Fibroblast of lung (primary cell): Measurements from ENCODE around the gene RIN2. TPM values are rescaled to one million over a fixed set of nuclear protein-coding genes. Genes with fewer than 3 reads are reported as not detected.

ENCODE experiments used
- DNase-seq, 2 donors: peaks; one replicate each; pipeline versions ENCODE4 v3.0.0 to v3.0.0-alpha.2; 2010; ENCODE audit warnings: low read depth in 2 of 2
- H2AFZ ChIP-seq: 2 replicates; pipeline ENCODE4 v1.5.1; 2012; ENCODE audit warnings: low read length, control low read depth, inconsistent platforms
- H3K27ac ChIP-seq: 2 replicates; pipeline ENCODE4 v1.5.1; 2011; ENCODE audit warnings: low read length, control low read depth; ENCODE audit not compliant: insufficient read depth
- H3K27me3 ChIP-seq: 2 replicates; pipeline ENCODE4 v1.5.1; 2011; ENCODE audit warnings: mild to moderate bottlenecking, low read length; ENCODE audit not compliant: control insufficient read depth, insufficient read depth
- H3K36me3 ChIP-seq: 2 replicates; pipeline ENCODE4 v1.5.1; 2011; ENCODE audit warnings: low read length; ENCODE audit not compliant: control insufficient read depth, insufficient read depth
- H3K4me1 ChIP-seq: 2 replicates; pipeline ENCODE4 v1.5.1; 2011; ENCODE audit warnings: low read length; ENCODE audit not compliant: control insufficient read depth, insufficient read depth; ENCODE audit errors: extremely low read depth
- H3K4me2 ChIP-seq: 2 replicates; pipeline ENCODE4 v1.5.1; 2011; ENCODE audit warnings: low read length, control low read depth; ENCODE audit not compliant: insufficient read depth; ENCODE audit errors: extremely low read depth
- H3K4me3 ChIP-seq, 4 experiments: fragments of 200-600 bp in 1 of 4; sonication (generic) in 1 of 4; replicated peaks in 1 of 4; 2 replicates each; pipeline ENCODE4 v1.5.1; 2011 to 2016; ENCODE audit warnings: low read length in 4 of 4, low read depth in 3 of 4, mild to moderate bottlenecking in 3 of 4, control low read depth in 2 of 4, inconsistent platforms in 1 of 4, mixed read lengths in 1 of 4; ENCODE audit not compliant: insufficient read depth in 1 of 4; ENCODE audit errors: control extremely low read depth in 1 of 4
- H3K79me2 ChIP-seq: 2 replicates; pipeline ENCODE4 v1.5.1; 2012; ENCODE audit warnings: mild to moderate bottlenecking, low read length, inconsistent platforms; ENCODE audit not compliant: control insufficient read depth, insufficient read depth
- H3K9ac ChIP-seq: 2 replicates; pipeline ENCODE4 v1.5.1; 2011; ENCODE audit warnings: mild to moderate bottlenecking, low read length, control low read depth; ENCODE audit not compliant: insufficient read depth
- H3K9me3 ChIP-seq: 2 replicates; pipeline ENCODE4 v1.5.1; 2012; ENCODE audit warnings: low read depth, low read length; ENCODE audit not compliant: control insufficient read depth, insufficient read depth
- H4K20me1 ChIP-seq: 2 replicates; pipeline ENCODE4 v1.5.1; 2011; ENCODE audit warnings: low read length; ENCODE audit not compliant: control insufficient read depth, insufficient read depth; ENCODE audit errors: extremely low read depth
- EZH2 ChIP-seq: IDR thresholded peaks from 2 replicates; pipeline ENCODE4 v1.5.1; 2012; ENCODE audit warnings: low read length, control low read depth, mild to moderate bottlenecking; ENCODE audit errors: missing control alignments
- polyA minus RNA-seq: library from RNA; depleted of rRNA, polyadenylated mRNA; stranded (reverse); fragments of >200 nt; gene quantifications from 2 replicates; pipeline ENCODE4 v1.2.3, GENCODE V29; 2011; ENCODE audit warnings: low replicate concordance
- polyA plus RNA-seq, 2 donors: library from polyadenylated mRNA; depleted of rRNA in 1 of 2; stranded (reverse) in 1 of 2; unstranded in 1 of 2; fragments of >200 nt; gene quantifications; 2 replicates each; pipeline ENCODE4 v1.2.1, GENCODE V29; 2011 to 2012; ENCODE audit warnings: missing spikeins in 1 of 2
- total RNA-seq: library from RNA; depleted of rRNA; stranded (reverse); fragments of >200 nt; gene quantifications from 2 replicates; pipeline ENCODE4 v1.2.1, GENCODE V29; 2014
- TF ChIP-seq, protein P1 (sequence below), 2 donors: IDR thresholded peaks in 1 of 2; conservative IDR thresholded peaks in 1 of 2; 1 replicate in 1 of 2; 2 replicates in 1 of 2; pipeline ENCODE4 v1.5.1; 2011 to 2012; ENCODE audit warnings: low read length in 2 of 2, control low read depth in 1 of 2, inconsistent platforms in 1 of 2, low read depth in 1 of 2, mild to moderate bottlenecking in 1 of 2

Gene RIN2, protein sequence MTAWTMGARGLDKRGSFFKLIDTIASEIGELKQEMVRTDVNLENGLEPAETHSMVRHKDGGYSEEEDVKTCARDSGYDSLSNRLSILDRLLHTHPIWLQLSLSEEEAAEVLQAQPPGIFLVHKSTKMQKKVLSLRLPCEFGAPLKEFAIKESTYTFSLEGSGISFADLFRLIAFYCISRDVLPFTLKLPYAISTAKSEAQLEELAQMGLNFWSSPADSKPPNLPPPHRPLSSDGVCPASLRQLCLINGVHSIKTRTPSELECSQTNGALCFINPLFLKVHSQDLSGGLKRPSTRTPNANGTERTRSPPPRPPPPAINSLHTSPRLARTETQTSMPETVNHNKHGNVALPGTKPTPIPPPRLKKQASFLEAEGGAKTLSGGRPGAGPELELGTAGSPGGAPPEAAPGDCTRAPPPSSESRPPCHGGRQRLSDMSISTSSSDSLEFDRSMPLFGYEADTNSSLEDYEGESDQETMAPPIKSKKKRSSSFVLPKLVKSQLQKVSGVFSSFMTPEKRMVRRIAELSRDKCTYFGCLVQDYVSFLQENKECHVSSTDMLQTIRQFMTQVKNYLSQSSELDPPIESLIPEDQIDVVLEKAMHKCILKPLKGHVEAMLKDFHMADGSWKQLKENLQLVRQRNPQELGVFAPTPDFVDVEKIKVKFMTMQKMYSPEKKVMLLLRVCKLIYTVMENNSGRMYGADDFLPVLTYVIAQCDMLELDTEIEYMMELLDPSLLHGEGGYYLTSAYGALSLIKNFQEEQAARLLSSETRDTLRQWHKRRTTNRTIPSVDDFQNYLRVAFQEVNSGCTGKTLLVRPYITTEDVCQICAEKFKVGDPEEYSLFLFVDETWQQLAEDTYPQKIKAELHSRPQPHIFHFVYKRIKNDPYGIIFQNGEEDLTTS
- total RNA-seq (41.3 and 61.4 TPM in 2 replicates), polyA plus RNA-seq (24.3 and 30.2 TPM in 2 replicates), polyA minus RNA-seq (24.6 and 37.2 TPM in 2 replicates)
- polyA plus RNA-seq (2012), result 24.7 and 25.7 TPM in 2 replicates

DNA sequence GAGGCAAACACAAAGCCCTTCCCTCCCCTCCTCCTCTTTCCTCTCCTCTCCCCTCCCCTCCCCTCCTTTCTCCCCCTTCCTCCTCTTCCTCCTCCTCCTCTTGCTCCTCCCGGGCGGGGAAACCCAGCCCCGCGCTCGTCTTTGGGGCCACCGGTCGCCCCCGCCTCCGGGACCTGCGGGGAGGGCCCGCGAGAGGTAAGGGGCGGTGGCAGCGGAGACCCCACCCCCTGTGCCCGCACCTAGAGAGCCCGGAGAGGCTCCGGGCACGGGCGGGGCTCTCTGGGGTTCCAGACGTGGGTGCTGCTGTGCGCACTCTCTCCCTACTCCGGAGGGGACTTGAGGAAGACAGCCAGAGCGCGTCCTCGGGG is at the start of gene RIN2:
Gene RIN2 (plus strand): TSS at position 126 of the 368 bp plus-strand sequence. CDS start 131,344 bp downstream, outside the sequence.
- Histone ChIP-seq H4K20me1 (no peaks in the 10 kb centered on the region), H3K4me1 (peaks cover 5% of the 10 kb centered on the region), H3K79me2 (no peaks in the 10 kb centered on the region), H3K4me3 (peak within 1 kb of the TSS; percentile 80 to 89 (median 82)), H2AFZ (peak within 1 kb of the TSS; percentile 34), H3K27ac (peak within 1 kb of the TSS; percentile 72), H3K4me2 (peak within 1 kb of the TSS; percentile 95), H3K27me3 (no peaks in the 10 kb centered on the region), H3K9ac (peak within 1 kb of the TSS; percentile 80), H3K36me3 (no peaks in the 10 kb centered on the region), H3K9me3 (no peaks in the 10 kb centered on the region)
- no peak for DNase-seq
- TF ChIP-seq EZH2, result no peak
- TF ChIP-seq, protein P1, sequence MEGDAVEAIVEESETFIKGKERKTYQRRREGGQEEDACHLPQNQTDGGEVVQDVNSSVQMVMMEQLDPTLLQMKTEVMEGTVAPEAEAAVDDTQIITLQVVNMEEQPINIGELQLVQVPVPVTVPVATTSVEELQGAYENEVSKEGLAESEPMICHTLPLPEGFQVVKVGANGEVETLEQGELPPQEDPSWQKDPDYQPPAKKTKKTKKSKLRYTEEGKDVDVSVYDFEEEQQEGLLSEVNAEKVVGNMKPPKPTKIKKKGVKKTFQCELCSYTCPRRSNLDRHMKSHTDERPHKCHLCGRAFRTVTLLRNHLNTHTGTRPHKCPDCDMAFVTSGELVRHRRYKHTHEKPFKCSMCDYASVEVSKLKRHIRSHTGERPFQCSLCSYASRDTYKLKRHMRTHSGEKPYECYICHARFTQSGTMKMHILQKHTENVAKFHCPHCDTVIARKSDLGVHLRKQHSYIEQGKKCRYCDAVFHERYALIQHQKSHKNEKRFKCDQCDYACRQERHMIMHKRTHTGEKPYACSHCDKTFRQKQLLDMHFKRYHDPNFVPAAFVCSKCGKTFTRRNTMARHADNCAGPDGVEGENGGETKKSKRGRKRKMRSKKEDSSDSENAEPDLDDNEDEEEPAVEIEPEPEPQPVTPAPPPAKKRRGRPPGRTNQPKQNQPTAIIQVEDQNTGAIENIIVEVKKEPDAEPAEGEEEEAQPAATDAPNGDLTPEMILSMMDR (conservative IDR thresholded peaks at IDR 0.05 in 1 of 2, IDR thresholded peaks at IDR 0.05 in 1 of 2; ENCODE audit: low read depth in 1 of 2, low read length in 2 of 2), result no peak

DNA sequence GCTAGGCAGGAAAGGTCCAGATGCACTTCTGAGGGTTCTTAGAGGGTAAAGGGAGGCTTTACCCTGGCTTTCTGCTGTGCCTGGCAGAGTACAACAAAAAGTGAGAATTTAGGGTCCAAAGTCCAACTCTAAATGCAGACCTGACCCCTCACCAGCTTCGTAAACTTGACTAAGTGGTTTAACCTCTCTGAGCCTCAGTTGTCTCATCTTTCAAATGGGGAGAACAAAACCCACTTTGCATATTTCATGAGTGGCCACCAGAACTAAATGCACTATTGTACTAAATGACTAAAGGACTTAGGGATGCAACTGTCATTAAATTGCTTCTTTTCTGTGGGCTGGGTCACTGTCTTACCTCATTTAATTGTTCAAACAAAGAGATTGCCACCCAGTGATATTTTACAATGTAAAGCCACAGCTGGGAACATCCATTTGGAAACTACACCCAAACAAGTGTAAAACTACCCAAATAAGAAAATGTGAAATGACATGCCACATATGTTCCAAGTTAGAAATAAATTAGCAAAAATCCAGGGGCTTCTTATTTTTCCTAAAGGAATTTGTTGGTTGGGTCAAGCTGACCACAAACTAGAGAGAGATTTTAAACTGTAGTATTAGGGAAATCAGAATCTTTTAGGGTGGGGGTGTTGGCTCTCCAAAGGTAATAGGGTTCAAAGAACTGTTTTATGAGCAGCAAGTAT is 48.3 kb upstream of the RIN2 start:
- no peak overlapping the region for H3K4me3 ChIP-seq
- peaks cover 7% of the 10 kb centered on the region for H3K27me3 ChIP-seq
- no peaks in the 10 kb centered on the region for H4K20me1 ChIP-seq
- no peak overlapping the region for H3K9ac ChIP-seq
- H3K36me3 ChIP-seq, result no peaks in the 10 kb centered on the region
- no peaks in the 10 kb centered on the region for H3K9me3 ChIP-seq
- no peak for DNase-seq
- no peaks in the 10 kb centered on the region for H3K4me1 ChIP-seq
- TF ChIP-seq EZH2, result no peak
- TF ChIP-seq, protein P1 (conservative IDR thresholded peaks at IDR 0.05 in 1 of 2, IDR thresholded peaks at IDR 0.05 in 1 of 2; ENCODE audit: low read depth in 1 of 2, low read length in 2 of 2), result no peak
- no peak overlapping the region for H2AFZ ChIP-seq
- no peak overlapping the region for H3K4me2 ChIP-seq
- no peak overlapping the region for H3K27ac ChIP-seq
- H3K79me2 ChIP-seq, result no peaks in the 10 kb centered on the region
